Activated CD4-positive, alpha-beta T cell treated with anti-CD3 and anti-CD28 coated beads for 36 hours (primary cell): ENCODE results near the gene MYO1B. TPM values are rescaled to one million over a fixed set of nuclear protein-coding genes. Genes with fewer than 3 reads are reported as not detected.

Experiments
- ATAC-seq: fragments of 200-7000 bp; cut with Tn5 transposase; one replicate; pipeline ENCODE4 v1.10.0; 2021; ENCODE audit warnings: mild to moderate bottlenecking, moderate library complexity
- CTCF ChIA-PET: fragments of 350-600 bp; sonication (Branson Sonifier 250); formaldehyde crosslinking; loops from one replicate; lab custom pipeline; 2021; ENCODE audit warnings: antibody characterized with exemption; lab: Charles Lee
- POLR2A ChIA-PET: fragments of 350-600 bp; sonication (Branson Sonifier 250); formaldehyde crosslinking; loops from one replicate; lab custom pipeline; 2021; ENCODE audit warnings: antibody characterized with exemption, inconsistent platforms; lab: Charles Lee
- DNase-seq: peaks from one replicate; pipeline ENCODE4 v3.0.0-alpha.2; 2020
- H3K27ac Mint-ChIP-seq: one replicate; pipeline ENCODE4 v1.8.0; 2021; ENCODE audit warnings: mixed read lengths
- H3K27me3 Mint-ChIP-seq: one replicate; pipeline ENCODE4 v1.8.0; 2021; ENCODE audit warnings: mixed read lengths
- H3K36me3 Mint-ChIP-seq: one replicate; pipeline ENCODE4 v1.8.0; 2021; ENCODE audit warnings: low read depth, mixed read lengths
- H3K4me1 Mint-ChIP-seq: one replicate; pipeline ENCODE4 v1.8.0; 2021; ENCODE audit warnings: mixed read lengths
- H3K4me3 Mint-ChIP-seq: one replicate; pipeline ENCODE4 v1.8.0; 2021; ENCODE audit warnings: mild to moderate bottlenecking, moderate library complexity, mixed read lengths
- H3K9me3 Mint-ChIP-seq: one replicate; pipeline ENCODE4 v1.8.0; 2021; ENCODE audit warnings: low read depth, mixed read lengths
- intact Hi-C, 2 experiments: fragments of 100-400 bp; cut with DNase I in 1 of 2; cut with micrococcal nuclease in 1 of 2; formaldehyde crosslinking; loops; one replicate each; pipeline versions ENCODE4 v1.14.2 to v1.15.1; 2022 to 2024; cut with DNase I, micrococcal nuclease
- total RNA-seq, 2 experiments: library from RNA; stranded (reverse); gene quantifications; one replicate each; pipeline ENCODE4 v1.2.3, GENCODE V29; 2021

Gene MYO1B
- total RNA-seq, 2 experiments from 2014 or later, result 29.7 to 36.7 TPM

DNA sequence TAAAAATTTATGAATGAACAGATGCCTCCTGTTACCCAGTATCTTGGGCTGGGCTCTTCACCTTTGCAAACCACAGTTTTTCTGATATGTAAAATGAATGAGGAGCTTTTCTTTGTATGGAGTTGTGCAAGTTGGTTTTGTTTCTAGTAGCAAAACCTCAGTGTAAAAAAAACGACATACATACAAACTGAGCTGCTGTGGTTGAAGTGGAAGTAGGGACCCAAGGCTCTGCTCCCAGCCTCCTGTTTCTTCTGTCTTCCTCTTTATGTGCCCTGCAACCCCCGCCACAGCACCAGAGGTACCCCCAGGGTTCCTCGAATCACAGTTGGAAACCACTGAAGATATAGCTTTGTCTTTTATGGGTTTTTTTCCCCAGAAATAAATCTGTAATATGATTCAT is 118.1 kb downstream of the MYO1B start:
- intact Hi-C loops, result loop anchor here in 1 of 2 experiments (10.0 kb wide), 1 partner anchor 162 kb away; no protein-coding TSS in a partner anchor
- H3K27ac Mint-ChIP-seq, result no peak overlapping the region
- ATAC-seq (no peak), DNase-seq (no peak)
- H3K9me3 Mint-ChIP-seq, result no peaks in the 10 kb centered on the region
- ChIA-PET CTCF (interaction anchor here (1.1 to 2.1 kb wide), 3 partner anchors 11 to 76 kb away, joined by 4 to 9 read pairs (median 5); no protein-coding TSS in a partner anchor), POLR2A (no interaction called here)
- no peaks in the 10 kb centered on the region for H3K4me1 Mint-ChIP-seq
- H3K36me3 Mint-ChIP-seq, result peaks cover 4% of the 10 kb centered on the region
- peaks cover 5% of the 10 kb centered on the region for H3K27me3 Mint-ChIP-seq
- no peak overlapping the region for H3K4me3 Mint-ChIP-seq

DNA sequence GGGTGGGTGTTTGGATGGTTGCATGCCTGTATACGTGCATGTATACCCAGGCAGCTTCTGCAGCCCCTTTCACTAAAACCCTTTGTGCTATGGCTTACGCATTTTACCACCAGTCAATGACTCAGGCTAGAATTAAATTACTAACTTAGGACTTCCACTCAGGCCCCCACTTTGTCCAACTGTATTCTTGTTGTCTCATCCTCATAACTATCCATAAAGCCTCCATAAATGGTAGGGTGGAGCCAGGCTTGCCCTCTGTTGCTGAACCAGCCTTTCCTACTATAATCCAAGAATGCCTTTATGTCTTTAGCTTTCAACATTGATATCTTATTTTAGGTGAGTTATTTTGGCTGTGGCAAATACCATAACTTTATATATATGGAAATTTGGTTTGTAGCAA is 119.9 kb downstream of the MYO1B start:
- H3K27ac Mint-ChIP-seq, result no peak overlapping the region
- ChIA-PET POLR2A (no interaction called here), CTCF (no interaction called here)
- intact Hi-C loops, result loop anchor here in 1 of 2 experiments (10.0 kb wide), 1 partner anchor 160 kb away; no protein-coding TSS in a partner anchor
- peaks cover 2% of the 10 kb centered on the region for H3K27me3 Mint-ChIP-seq
- no peak for DNase-seq
- ATAC-seq, result no peak
- peaks cover 4% of the 10 kb centered on the region for H3K36me3 Mint-ChIP-seq
- H3K9me3 Mint-ChIP-seq, result no peaks in the 10 kb centered on the region
- no peak overlapping the region for H3K4me3 Mint-ChIP-seq
- H3K4me1 Mint-ChIP-seq, result no peaks in the 10 kb centered on the region

DNA sequence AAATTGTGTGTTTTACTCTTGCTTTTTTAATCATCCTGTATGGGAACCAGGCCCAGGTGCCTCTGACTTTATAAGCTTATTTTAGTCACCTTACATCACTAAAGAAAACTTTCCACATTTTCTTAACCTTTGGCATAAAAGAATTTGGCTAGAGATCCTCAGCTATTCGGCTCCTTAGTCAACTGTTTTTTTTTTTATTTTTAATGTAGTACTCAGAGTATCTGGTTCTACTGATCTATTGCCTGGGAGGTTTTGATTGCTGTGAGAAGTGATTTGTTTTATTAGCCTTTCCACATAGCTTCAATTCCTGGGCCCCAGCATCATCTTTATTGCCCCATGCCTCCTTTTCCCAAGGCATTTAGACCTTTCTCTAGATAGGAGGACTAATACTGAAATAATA is 121.0 kb downstream of the MYO1B start:
- no peak for DNase-seq
- intact Hi-C loops, result loop anchor here in 1 of 2 experiments (10.0 kb wide), 1 partner anchor 159 kb away; no protein-coding TSS in a partner anchor
- peaks cover 4% of the 10 kb centered on the region for H3K36me3 Mint-ChIP-seq
- no peak overlapping the region for H3K27ac Mint-ChIP-seq
- H3K27me3 Mint-ChIP-seq, result no peaks in the 10 kb centered on the region
- ATAC-seq, result no peak
- H3K4me1 Mint-ChIP-seq, result no peaks in the 10 kb centered on the region
- ChIA-PET POLR2A (interaction anchor here (0.6 kb wide), 1 partner anchor 192 kb away, joined by 7 read pairs; no protein-coding TSS in a partner anchor), CTCF (interaction anchor here (0.6 to 1.4 kb wide), 2 partner anchors 199 to 314 kb away, joined by 3 to 8 read pairs; no protein-coding TSS in a partner anchor)
- H3K9me3 Mint-ChIP-seq, result no peaks in the 10 kb centered on the region
- no peak overlapping the region for H3K4me3 Mint-ChIP-seq

DNA sequence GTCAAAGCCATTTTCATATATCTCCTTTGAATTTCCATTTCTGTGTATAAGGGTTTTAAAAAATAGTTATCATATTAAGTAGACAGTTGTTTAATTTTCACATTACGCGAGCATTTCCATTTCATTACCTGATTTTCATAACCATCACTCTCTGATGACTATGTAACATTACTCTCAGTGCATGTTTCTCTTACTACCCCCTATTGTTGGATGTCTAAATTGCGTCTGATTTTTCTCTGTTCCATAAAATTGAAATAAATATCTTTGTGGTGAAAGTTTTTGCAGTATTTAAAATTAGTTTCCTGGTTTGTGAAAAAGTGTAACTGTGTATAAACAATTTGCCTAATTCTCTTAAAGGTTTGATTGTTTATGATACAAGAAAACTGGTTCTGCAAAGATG is 123.8 kb downstream of the MYO1B start:
- POLR2A ChIA-PET, result no interaction called here
- Mint-ChIP-seq H3K36me3 (peaks cover 4% of the 10 kb centered on the region), H3K9me3 (no peaks in the 10 kb centered on the region), H3K4me1 (no peaks in the 10 kb centered on the region), H3K4me3 (no peak overlapping the region), H3K27ac (no peak overlapping the region), H3K27me3 (no peaks in the 10 kb centered on the region)
- ATAC-seq, result no peak
- no peak for DNase-seq
- intact Hi-C loops, result loop anchor here (1.0 to 10.0 kb wide), 2 partner anchors 156 to 204 kb away; no protein-coding TSS in a partner anchor
- CTCF ChIA-PET, result interaction anchor here (0.8 to 1.0 kb wide), 2 partner anchors 24 to 126 kb away, joined by 3 to 4 read pairs; no protein-coding TSS in a partner anchor

DNA sequence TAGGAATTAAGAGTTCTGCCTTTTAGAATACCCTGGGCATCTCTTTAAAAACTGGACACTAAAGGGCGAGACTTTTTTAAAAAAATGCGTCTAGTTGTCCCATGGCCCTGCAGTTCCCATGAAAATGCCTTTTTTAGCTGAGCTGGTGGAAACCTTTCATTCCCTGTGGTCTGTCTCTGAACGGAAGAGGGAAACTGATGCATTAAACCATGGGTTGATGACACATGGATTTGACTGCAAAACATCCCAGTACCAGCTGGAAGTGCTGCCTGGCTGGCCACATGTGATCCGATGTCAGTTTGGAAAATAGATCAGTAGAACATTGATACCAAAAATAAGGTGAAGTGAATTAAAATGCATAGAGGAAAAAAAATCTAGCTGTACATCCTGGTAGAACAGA is 129.2 kb downstream of the MYO1B start:
- POLR2A ChIA-PET, result no interaction called here
- no peak for ATAC-seq
- Mint-ChIP-seq H3K9me3 (no peaks in the 10 kb centered on the region), H3K27ac (no peak overlapping the region), H3K36me3 (peaks cover 2% of the 10 kb centered on the region), H3K4me3 (no peak overlapping the region), H3K27me3 (peaks cover 2% of the 10 kb centered on the region), H3K4me1 (peaks cover 5% of the 10 kb centered on the region)
- intact Hi-C loops, result no loop called here
- CTCF ChIA-PET, result interaction anchor here (0.6 to 0.7 kb wide), 2 partner anchors 13 to 144 kb away, joined by 3 to 4 read pairs; no protein-coding TSS in a partner anchor
- DNase-seq, result no peak

DNA sequence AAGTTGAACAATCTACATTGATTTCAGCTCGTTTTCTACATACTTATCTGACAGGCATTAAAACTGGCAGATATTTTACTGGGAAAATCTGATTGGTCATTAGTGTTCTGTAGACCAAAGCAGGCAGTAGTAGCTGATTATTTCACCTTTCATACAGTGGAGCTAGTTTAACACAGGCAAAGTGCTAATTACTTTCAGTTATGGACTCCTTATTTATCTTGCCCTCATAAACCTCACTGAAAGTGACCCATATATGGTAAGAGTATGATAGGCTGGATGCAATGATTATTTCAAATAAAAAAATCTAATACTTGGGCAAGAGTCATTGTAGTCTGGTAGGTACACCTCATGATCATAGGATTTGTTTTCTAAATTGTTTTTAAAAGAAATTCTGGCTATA is 129.7 kb downstream of the MYO1B start:
- H3K4me3 Mint-ChIP-seq, result no peak overlapping the region
- ChIA-PET POLR2A (no interaction called here), CTCF (no interaction called here)
- ATAC-seq (no peak), DNase-seq (no peak)
- intact Hi-C loops, result loop anchor here in 1 of 2 experiments (5.0 kb wide), 1 partner anchor 323 kb away; no protein-coding TSS in a partner anchor
- no peaks in the 10 kb centered on the region for H3K9me3 Mint-ChIP-seq
- H3K36me3 Mint-ChIP-seq, result peaks cover 2% of the 10 kb centered on the region
- no peak overlapping the region for H3K27ac Mint-ChIP-seq
- peaks cover 5% of the 10 kb centered on the region for H3K4me1 Mint-ChIP-seq
- peaks cover 2% of the 10 kb centered on the region for H3K27me3 Mint-ChIP-seq

DNA sequence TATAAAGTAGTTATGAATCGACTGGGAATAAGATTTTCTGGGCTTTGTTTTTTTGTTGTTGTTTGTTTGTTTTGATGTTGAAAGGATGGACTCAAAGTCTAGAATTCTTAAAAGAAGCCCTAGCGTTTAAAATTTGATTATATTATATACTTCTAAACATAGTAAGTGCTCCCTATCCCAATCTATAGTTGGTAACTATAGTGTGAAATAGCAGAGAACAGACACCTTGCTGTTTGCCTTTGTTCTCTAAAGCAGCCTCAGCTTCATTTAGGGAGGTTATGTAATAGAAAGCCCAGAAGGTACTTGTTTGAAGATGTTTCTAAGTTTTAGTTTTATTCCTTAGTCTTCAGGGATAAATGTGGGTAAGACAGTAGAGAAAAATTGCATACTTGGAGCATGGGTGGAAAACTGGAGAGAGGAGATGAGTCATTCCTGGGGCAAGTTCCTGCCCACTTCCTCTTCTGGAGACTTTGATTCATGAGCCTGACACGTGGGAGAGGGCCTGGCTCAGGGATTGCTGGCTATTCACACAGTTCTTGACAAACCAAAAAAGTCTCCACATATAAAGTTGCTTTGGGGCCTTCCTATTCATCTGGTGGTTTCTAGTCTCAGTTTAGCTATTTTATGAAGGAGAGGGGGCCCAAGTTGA is 131.9 kb downstream of the MYO1B start:
- H3K4me1 Mint-ChIP-seq, result peaks cover 5% of the 10 kb centered on the region
- ChIA-PET CTCF (interaction anchor here (1.0 kb wide), 1 partner anchor 212 kb away, joined by 3 read pairs; no protein-coding TSS in a partner anchor), POLR2A (no interaction called here)
- DNase-seq (peak; percentile 39), ATAC-seq (peak; percentile 65)
- peaks cover 2% of the 10 kb centered on the region for H3K27me3 Mint-ChIP-seq
- peaks cover 3% of the 10 kb centered on the region for H3K36me3 Mint-ChIP-seq
- H3K27ac Mint-ChIP-seq, result no peak overlapping the region
- H3K4me3 Mint-ChIP-seq, result no peak overlapping the region
- H3K9me3 Mint-ChIP-seq, result no peaks in the 10 kb centered on the region
- intact Hi-C loops, result loop anchor here in 1 of 2 experiments (5.0 kb wide), 1 partner anchor 325 kb away; no protein-coding TSS in a partner anchor

DNA sequence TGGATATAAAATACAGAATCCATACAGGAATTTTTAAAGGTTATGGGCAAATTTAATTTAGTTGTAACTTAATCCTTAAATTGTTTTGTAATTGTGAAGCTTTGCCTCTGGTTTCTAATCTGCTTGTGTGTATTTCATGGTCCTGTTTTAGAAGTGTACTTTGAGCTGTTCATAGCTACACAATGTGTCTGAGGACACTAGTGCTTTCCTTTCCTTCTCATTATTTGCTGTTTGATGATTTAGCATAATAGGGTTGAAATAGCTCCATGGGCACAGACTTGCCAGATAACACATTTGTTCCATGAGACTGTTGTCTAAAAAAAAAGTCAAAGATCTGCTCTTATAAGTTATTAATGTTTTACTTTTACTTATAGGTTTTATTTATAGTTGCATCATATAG is 134.2 kb downstream of the MYO1B start:
- POLR2A ChIA-PET, result no interaction called here
- no peaks in the 10 kb centered on the region for H3K9me3 Mint-ChIP-seq
- peaks cover 3% of the 10 kb centered on the region for H3K36me3 Mint-ChIP-seq
- DNase-seq (no peak), ATAC-seq (no peak)
- no peak overlapping the region for H3K27ac Mint-ChIP-seq
- CTCF ChIA-PET, result interaction anchor here (0.7 to 2.3 kb wide), 2 partner anchors 16 to 78 kb away, joined by 4 to 5 read pairs; no protein-coding TSS in a partner anchor
- peaks cover 2% of the 10 kb centered on the region for H3K27me3 Mint-ChIP-seq
- intact Hi-C loops, result loop anchor here in 1 of 2 experiments (5.0 kb wide), 1 partner anchor 327 kb away; no protein-coding TSS in a partner anchor
- H3K4me3 Mint-ChIP-seq, result no peak overlapping the region
- peaks cover 5% of the 10 kb centered on the region for H3K4me1 Mint-ChIP-seq

DNA sequence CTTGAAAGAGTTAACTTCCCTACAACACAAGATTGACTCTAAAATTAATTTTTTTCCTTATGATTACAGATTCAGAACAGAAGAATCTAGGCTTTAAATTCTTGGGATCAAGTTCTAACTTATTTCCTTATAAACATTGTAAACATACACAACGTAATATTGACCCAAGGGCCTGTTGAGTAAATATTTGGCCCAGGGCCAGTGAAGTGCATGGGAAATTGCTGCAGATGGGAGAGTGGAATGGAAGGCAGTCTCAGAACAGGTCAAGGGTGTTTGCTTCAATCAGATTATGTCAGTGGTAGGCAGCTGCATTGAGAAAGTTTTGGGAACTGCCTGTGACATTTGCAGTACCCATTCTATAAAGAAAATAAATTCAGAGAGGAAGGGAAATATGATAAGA is 137.6 kb downstream of the MYO1B start:
- H3K4me3 Mint-ChIP-seq, result no peak overlapping the region
- peaks cover 4% of the 10 kb centered on the region for H3K27me3 Mint-ChIP-seq
- ChIA-PET POLR2A (no interaction called here), CTCF (no interaction called here)
- DNase-seq (no peak), ATAC-seq (no peak)
- peaks cover 14% of the 10 kb centered on the region for H3K4me1 Mint-ChIP-seq
- H3K27ac Mint-ChIP-seq, result no peak overlapping the region
- peaks cover 2% of the 10 kb centered on the region for H3K36me3 Mint-ChIP-seq
- intact Hi-C loops, result no loop called here
- no peaks in the 10 kb centered on the region for H3K9me3 Mint-ChIP-seq

DNA sequence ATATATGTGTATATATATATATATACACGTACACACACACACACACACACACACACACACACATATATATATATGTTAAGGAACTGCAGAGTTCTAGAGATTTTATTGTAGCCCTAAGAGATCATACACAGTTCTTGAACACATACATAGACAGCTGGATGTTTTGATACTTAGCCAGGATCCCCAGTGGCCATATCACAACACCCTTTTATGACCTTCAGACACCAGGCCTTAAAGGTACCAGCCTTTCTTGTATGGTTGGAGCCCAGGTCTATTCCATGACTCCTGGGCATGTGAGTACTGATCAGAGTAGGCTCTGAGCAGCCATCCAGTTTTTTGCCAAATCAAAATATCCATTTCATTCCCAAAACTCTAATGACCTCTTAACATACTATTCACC is 138.3 kb downstream of the MYO1B start:
- ATAC-seq, result no peak

DNA sequence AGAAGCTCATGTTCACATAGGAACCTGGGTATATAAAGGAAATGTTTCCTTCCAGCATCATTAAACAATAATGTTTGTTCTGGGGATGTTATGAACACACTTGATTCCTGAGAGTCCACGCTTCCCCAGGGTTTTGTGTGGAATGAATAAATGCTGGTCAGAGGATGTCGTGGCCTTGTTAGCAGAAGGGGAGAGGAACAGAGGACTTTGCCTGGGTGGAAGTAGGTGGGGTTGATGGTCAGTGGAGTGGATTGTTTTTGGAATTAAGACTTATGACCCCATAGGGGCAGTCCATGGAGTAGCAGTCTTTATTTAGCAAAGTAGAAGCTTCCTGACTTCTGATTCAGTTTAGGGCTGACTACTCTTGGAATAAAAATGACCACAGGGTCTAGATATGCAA is 139.6 kb downstream of the MYO1B start:
- peaks cover 2% of the 10 kb centered on the region for H3K27me3 Mint-ChIP-seq
- peaks cover 2% of the 10 kb centered on the region for H3K36me3 Mint-ChIP-seq
- H3K4me1 Mint-ChIP-seq, result peaks cover 14% of the 10 kb centered on the region
- intact Hi-C loops, result loop anchor here in 1 of 2 experiments (5.0 kb wide), 1 partner anchor 218 kb away; no protein-coding TSS in a partner anchor
- ATAC-seq (no peak), DNase-seq (no peak)
- CTCF ChIA-PET, result no interaction called here
- H3K27ac Mint-ChIP-seq, result no peak overlapping the region
- POLR2A ChIA-PET, result no interaction called here
- no peak overlapping the region for H3K4me3 Mint-ChIP-seq
- H3K9me3 Mint-ChIP-seq, result no peaks in the 10 kb centered on the region

More for the DNA sequence above, 138.3 kb downstream of the MYO1B start:
- no peaks in the 10 kb centered on the region for H3K9me3 Mint-ChIP-seq
- H3K4me1 Mint-ChIP-seq, result peaks cover 14% of the 10 kb centered on the region
- no peak overlapping the region for H3K4me3 Mint-ChIP-seq
- ChIA-PET POLR2A (no interaction called here), CTCF (interaction anchor here (0.6 kb wide), 1 partner anchor 165 kb away, joined by 3 read pairs; no protein-coding TSS in a partner anchor)
- no peak overlapping the region for H3K27ac Mint-ChIP-seq
- peaks cover 4% of the 10 kb centered on the region for H3K27me3 Mint-ChIP-seq
- DNase-seq, result no peak
- intact Hi-C loops, result no loop called here
- H3K36me3 Mint-ChIP-seq, result peaks cover 2% of the 10 kb centered on the region
